ENCODE data around the gene PLCB4. TPM values are rescaled to one million over a fixed set of nuclear protein-coding genes. Genes with fewer than 3 reads are reported as not detected.

PLCB4 gene
- total RNA-seq, result not detected in 2 replicates

DNA sequence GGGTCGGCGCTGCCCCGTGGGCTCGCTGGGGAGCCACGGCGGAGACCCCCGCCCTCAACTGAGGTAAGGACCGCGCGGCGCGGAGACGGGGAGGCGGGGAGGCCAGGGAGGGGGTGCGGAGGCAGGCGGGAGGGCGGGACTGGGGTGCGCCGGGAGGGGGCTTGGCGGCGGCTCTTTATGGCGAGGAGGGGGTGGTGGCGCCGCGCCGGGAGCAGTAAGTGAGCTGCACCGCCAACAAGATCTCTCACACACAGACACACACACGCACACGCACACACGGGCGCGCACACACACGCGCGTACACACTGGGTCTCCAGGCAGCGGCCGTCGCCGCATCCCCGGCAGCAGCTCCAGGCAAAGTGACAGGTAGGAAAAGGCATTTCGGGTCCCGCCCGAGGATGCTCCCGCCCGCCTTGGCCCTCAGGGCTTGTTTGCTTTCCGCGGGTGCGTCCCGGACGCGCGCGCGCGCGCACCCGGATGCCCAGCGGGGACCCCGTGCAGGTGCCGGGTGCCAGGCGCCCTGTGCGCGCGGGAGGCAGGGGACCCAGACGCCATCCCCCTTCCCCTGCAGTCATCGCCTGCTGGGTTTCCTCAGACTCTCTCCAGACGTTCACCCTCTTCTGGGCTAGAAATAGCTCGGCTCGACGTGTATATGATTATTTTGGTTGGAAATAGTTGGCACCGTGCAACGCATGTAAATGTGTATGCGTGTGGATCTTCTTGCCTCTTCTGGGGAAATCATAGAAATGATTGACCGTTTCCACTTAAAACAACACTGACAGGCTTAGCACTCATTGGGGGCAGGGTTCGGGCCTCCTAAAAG is at the start of gene PLCB4:
PLCB4 (plus strand) TSS at position 247 of the 823 bp plus-strand sequence. CDS start 238,728 bp downstream, outside the sequence.
- no peak within 1 kb of the TSS for H3K27ac Mint-ChIP-seq
- no peaks in the 10 kb centered on the region for H3K4me1 Mint-ChIP-seq (ENCODE audit: low read depth)
- no peak for DNase-seq (ENCODE audit: low spot score)
- peaks cover 12% of the 10 kb centered on the region for H3K27me3 Mint-ChIP-seq (ENCODE audit: low read depth)
- no peaks in the 10 kb centered on the region for H3K36me3 Mint-ChIP-seq (ENCODE audit: low read depth)
- no peak within 1 kb of the TSS for H3K4me3 Mint-ChIP-seq (ENCODE audit: low read depth)
- intact Hi-C loops (cut with micrococcal nuclease), result no loop called here
- no peaks in the 10 kb centered on the region for H3K9me3 Mint-ChIP-seq

DNA sequence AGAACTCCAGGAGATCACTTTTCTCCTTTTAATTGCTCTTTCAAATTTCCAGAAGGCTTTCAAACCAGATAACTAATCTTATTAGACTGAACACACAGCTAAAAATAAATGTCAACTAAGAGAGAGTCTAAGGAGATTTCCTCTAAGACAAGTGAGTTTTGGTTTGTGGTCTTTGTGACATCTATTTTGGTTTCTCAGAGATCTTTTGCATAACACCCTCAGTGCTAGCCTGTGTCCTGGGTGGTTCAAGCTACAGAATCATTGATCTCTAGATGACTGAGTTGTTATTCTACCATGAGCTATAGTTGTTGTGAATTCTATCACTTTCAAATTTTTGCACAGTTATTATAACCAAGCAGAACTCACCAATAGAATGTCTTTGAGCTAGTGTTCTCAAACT is 49.1 kb upstream of the PLCB4 start:
- Mint-ChIP-seq H3K27ac (no peak overlapping the region), H3K4me1 (ENCODE audit: low read depth) (no peaks in the 10 kb centered on the region), H3K9me3 (no peaks in the 10 kb centered on the region), H3K4me3 (ENCODE audit: low read depth) (no peak overlapping the region), H3K36me3 (ENCODE audit: low read depth) (no peaks in the 10 kb centered on the region), H3K27me3 (ENCODE audit: low read depth) (no peaks in the 10 kb centered on the region)
- intact Hi-C loops (cut with micrococcal nuclease), result no loop called here
- no peak for DNase-seq (ENCODE audit: low spot score)

DNA sequence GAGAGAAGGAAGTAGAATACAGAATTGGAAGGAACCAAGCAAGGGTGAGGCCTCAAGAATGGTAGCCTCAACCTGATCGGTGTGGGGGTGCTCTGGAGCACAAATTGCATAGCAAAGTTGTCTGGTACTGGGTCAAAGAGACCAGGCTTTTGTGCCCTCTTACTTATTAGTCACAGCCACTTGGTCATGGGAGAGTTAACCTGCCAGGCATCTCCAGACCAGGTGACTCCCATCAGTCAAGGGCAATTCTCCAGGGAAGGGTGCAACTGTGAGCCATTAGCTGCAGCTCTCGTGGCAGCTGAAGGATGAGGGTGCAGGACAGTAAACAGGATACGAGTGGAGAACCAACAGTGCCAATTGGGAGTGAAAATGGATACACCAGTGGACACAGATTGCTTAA is 47.7 kb upstream of the PLCB4 start:
- DNase-seq (ENCODE audit: low spot score), result no peak
- Mint-ChIP-seq H3K36me3 (ENCODE audit: low read depth) (no peaks in the 10 kb centered on the region), H3K4me1 (ENCODE audit: low read depth) (no peaks in the 10 kb centered on the region), H3K27me3 (ENCODE audit: low read depth) (no peaks in the 10 kb centered on the region), H3K4me3 (ENCODE audit: low read depth) (no peak overlapping the region), H3K27ac (no peak overlapping the region), H3K9me3 (peaks cover 4% of the 10 kb centered on the region)
- intact Hi-C loops (cut with micrococcal nuclease), result no loop called here

DNA sequence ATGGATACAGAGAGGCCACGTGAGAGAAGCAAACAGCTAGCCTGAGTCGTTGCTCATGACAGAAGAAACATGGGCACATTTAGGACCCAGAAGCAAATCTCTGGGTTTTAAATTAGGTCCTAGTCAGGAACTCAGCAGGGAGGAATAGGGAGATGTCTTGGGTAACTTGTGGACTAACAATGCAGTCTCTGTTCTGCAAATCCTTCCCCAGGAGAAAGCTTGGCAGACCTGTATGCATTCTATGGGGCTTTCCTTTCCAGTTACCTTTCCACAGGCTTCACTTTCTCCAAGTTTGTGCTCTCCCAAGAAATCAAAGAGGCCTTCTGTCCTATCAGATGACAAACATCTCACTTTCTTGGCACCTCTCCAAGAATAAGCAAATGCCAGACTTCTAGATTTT is 47.2 kb upstream of the PLCB4 start:
- Mint-ChIP-seq H3K4me3 (ENCODE audit: low read depth) (no peak overlapping the region), H3K27ac (no peak overlapping the region), H3K9me3 (peaks cover 4% of the 10 kb centered on the region), H3K36me3 (ENCODE audit: low read depth) (no peaks in the 10 kb centered on the region), H3K27me3 (ENCODE audit: low read depth) (no peaks in the 10 kb centered on the region), H3K4me1 (ENCODE audit: low read depth) (no peaks in the 10 kb centered on the region)
- no peak for DNase-seq (ENCODE audit: low spot score)
- intact Hi-C loops (cut with micrococcal nuclease), result no loop called here

DNA sequence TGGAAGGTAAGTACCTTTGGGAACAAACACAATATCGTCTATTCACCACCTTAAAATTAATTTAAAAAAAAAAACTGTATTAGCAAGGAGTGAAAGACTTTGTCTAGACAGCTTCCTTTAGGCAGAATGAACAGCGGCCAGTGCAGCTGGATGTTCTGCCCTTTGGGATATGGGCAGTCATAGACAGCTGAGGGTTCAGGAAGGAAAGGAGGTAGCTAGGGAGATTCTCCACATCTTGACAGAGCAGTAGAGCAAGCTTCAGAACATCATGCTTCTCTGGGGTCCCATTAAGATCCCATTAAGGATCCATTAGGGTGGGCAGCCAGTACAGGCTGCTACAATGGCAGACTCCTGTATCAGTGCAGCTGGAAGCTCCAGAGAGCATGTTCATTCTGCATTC is 46.5 kb upstream of the PLCB4 start:
- Mint-ChIP-seq H3K9me3 (peaks cover 4% of the 10 kb centered on the region), H3K4me3 (ENCODE audit: low read depth) (no peak overlapping the region), H3K27ac (no peak overlapping the region), H3K4me1 (ENCODE audit: low read depth) (no peaks in the 10 kb centered on the region), H3K27me3 (ENCODE audit: low read depth) (no peaks in the 10 kb centered on the region), H3K36me3 (ENCODE audit: low read depth) (no peaks in the 10 kb centered on the region)
- intact Hi-C loops (cut with micrococcal nuclease), result no loop called here
- DNase-seq (ENCODE audit: low spot score), result no peak

DNA sequence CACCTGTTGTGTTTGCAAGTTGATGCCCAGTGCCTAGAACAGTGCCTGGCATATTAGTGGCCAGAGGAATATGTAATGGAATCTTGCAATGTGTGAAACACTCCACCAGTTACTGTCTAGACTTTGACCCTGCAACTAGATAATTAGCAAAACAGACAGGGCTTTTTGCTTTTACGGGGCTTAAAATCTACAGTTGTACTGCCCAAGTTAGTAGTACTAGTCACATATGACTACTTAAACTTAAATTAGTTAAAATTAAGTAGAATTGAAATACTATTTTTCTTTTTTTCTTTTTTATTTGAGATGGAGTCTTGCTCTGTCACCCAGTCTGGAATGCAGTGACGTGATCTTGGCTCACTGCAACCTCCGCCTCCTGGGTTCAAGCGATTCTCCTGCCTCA is 44.3 kb upstream of the PLCB4 start:
- intact Hi-C loops (cut with micrococcal nuclease), result no loop called here
- Mint-ChIP-seq H3K9me3 (peaks cover 4% of the 10 kb centered on the region), H3K4me1 (ENCODE audit: low read depth) (no peaks in the 10 kb centered on the region), H3K36me3 (ENCODE audit: low read depth) (no peaks in the 10 kb centered on the region), H3K27me3 (ENCODE audit: low read depth) (no peaks in the 10 kb centered on the region), H3K27ac (no peak overlapping the region), H3K4me3 (ENCODE audit: low read depth) (no peak overlapping the region)
- no peak for DNase-seq (ENCODE audit: low spot score)

DNA sequence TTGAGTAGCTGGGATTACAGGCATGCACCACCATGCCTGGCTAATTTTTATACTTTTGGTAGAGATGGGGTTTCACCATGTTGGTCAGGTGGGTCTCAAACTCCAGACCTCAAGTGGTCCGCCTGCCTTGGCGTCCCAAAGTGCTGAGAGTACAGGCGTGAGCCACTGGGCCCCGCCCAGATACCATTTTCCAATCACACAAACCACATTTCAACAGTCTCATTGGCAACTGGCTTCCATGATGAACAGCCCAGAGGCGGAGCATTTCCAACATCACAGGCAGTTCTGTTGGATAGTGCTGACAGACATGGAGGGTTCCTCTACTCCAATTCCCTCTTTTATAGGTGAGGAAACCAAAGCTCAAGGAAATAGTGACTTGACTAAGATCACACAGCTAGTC is 43.9 kb upstream of the PLCB4 start:
- no peak overlapping the region for H3K4me3 Mint-ChIP-seq (ENCODE audit: low read depth)
- DNase-seq (ENCODE audit: low spot score), result no peak
- intact Hi-C loops (cut with micrococcal nuclease), result no loop called here
- H3K4me1 Mint-ChIP-seq (ENCODE audit: low read depth), result no peaks in the 10 kb centered on the region
- peaks cover 4% of the 10 kb centered on the region for H3K9me3 Mint-ChIP-seq
- no peaks in the 10 kb centered on the region for H3K27me3 Mint-ChIP-seq (ENCODE audit: low read depth)
- no peak overlapping the region for H3K27ac Mint-ChIP-seq
- H3K36me3 Mint-ChIP-seq (ENCODE audit: low read depth), result no peaks in the 10 kb centered on the region

DNA sequence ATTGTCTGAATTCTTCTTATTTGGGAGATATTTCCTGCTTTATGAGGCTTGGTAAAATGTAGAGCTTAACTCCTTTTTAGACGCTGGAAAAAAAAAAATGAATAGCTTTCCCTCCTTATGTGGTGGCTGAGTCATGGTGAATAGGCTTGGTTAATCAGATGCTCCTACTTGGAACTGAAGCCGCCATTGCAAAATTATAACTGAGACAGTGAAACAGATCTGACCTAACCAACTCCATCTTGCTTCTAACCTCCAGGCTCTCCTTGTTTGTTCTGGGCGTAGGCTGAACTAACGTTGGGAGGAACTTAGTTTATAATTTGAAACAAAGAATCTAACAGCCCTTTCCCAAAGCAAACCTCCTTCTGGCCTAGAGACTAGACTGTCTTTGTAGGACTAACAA is 43.2 kb upstream of the PLCB4 start:
- H3K4me3 Mint-ChIP-seq (ENCODE audit: low read depth), result no peak overlapping the region
- peaks cover 7% of the 10 kb centered on the region for H3K9me3 Mint-ChIP-seq
- H3K36me3 Mint-ChIP-seq (ENCODE audit: low read depth), result no peaks in the 10 kb centered on the region
- H3K27me3 Mint-ChIP-seq (ENCODE audit: low read depth), result no peaks in the 10 kb centered on the region
- intact Hi-C loops (cut with micrococcal nuclease), result no loop called here
- H3K27ac Mint-ChIP-seq, result no peak overlapping the region
- H3K4me1 Mint-ChIP-seq (ENCODE audit: low read depth), result no peaks in the 10 kb centered on the region
- DNase-seq (ENCODE audit: low spot score), result no peak

DNA sequence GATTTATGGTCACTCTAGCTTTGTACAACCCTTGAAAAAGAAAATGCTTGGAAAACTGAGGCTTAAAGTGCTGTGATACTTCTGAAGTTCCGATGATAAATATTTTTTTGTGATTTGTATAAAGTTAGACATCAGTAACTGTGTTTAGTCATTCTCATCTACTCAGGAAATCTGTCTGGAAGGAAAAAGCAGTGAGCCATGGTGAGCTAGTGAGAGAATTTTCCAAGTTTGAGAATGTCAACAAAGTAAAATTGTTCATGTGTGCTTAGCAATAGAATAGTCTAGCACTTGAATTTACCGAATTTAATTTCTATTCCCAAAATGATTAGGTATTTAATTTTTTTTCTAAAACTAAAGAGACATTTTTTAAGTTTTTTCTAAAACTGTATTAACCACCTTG is 41.3 kb upstream of the PLCB4 start:
- Mint-ChIP-seq H3K27me3 (ENCODE audit: low read depth) (no peaks in the 10 kb centered on the region), H3K4me3 (ENCODE audit: low read depth) (no peak overlapping the region), H3K9me3 (peaks cover 17% of the 10 kb centered on the region), H3K4me1 (ENCODE audit: low read depth) (no peaks in the 10 kb centered on the region), H3K27ac (no peak overlapping the region), H3K36me3 (ENCODE audit: low read depth) (no peaks in the 10 kb centered on the region)
- DNase-seq (ENCODE audit: low spot score), result no peak
- intact Hi-C loops (cut with micrococcal nuclease), result no loop called here

DNA sequence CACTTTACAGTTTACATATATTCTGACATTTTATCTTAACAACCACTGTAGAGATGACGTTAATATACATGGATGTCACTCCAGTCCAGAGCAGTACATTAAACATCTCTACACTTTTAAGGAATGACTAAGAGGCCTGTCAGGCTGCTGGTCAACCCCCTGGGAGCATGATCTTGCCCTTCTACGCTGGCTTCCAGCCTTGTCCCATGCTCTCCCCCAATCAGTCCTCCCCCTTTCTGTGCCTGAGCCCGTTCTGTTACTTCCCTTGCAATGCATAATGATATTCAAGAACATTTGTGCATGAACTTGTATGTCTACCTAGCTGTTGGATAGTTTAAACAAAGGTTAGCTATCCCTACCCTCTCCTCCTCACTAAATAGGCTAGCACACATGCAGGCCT is 40.5 kb upstream of the PLCB4 start:
- intact Hi-C loops (cut with micrococcal nuclease), result no loop called here
- Mint-ChIP-seq H3K4me3 (ENCODE audit: low read depth) (no peak overlapping the region), H3K36me3 (ENCODE audit: low read depth) (no peaks in the 10 kb centered on the region), H3K9me3 (peaks cover 21% of the 10 kb centered on the region), H3K27ac (no peak overlapping the region), H3K27me3 (ENCODE audit: low read depth) (no peaks in the 10 kb centered on the region), H3K4me1 (ENCODE audit: low read depth) (no peaks in the 10 kb centered on the region)
- DNase-seq (ENCODE audit: low spot score), result no peak

DNA sequence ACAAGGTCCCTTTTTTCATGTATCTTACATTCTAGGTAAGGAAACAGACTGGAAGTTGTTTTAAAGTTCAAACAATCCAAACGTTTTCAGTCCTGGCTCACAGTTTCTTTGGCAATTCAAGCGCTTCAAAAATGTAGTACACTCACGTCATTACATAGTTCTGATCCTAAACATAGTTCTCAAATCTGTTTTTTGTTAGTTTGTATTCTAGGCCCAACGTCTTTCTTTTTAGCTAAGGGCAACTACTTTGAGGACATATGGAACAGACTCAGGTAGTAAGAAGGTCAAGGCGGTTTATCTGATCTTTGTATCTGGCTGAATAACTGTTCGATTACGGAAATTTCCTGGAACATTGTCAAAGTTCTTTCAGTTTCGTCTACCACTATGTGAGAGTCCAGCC is 36.9 kb upstream of the PLCB4 start:
- Mint-ChIP-seq H3K4me1 (ENCODE audit: low read depth) (no peaks in the 10 kb centered on the region), H3K4me3 (ENCODE audit: low read depth) (no peak overlapping the region), H3K9me3 (peaks cover 24% of the 10 kb centered on the region), H3K27me3 (ENCODE audit: low read depth) (no peaks in the 10 kb centered on the region), H3K27ac (no peak overlapping the region), H3K36me3 (ENCODE audit: low read depth) (no peaks in the 10 kb centered on the region)
- intact Hi-C loops (cut with micrococcal nuclease), result no loop called here
- DNase-seq (ENCODE audit: low spot score), result no peak

DNA sequence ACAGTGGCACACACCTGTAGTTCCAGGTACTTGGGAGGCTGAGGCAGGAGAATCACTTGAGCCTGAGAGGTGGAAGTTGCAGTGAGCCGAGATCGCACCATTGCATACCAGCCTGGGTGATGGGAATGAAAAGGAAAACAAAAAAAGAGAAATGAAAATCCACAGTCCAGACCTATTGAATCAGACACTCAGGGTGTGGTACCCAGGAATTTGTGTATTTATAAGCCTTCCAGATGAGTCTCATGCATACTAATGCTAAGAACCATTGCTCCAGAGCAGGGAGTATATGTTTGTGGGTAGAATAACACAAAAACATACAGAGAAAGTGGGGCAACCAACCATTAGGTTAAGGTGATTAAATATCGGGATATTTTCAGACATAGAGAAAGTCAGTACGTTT is 36.1 kb upstream of the PLCB4 start:
- Mint-ChIP-seq H3K4me3 (ENCODE audit: low read depth) (no peak overlapping the region), H3K27me3 (ENCODE audit: low read depth) (no peaks in the 10 kb centered on the region), H3K9me3 (peaks cover 28% of the 10 kb centered on the region), H3K4me1 (ENCODE audit: low read depth) (no peaks in the 10 kb centered on the region), H3K27ac (no peak overlapping the region), H3K36me3 (ENCODE audit: low read depth) (no peaks in the 10 kb centered on the region)
- DNase-seq (ENCODE audit: low spot score), result no peak
- intact Hi-C loops (cut with micrococcal nuclease), result no loop called here

DNA sequence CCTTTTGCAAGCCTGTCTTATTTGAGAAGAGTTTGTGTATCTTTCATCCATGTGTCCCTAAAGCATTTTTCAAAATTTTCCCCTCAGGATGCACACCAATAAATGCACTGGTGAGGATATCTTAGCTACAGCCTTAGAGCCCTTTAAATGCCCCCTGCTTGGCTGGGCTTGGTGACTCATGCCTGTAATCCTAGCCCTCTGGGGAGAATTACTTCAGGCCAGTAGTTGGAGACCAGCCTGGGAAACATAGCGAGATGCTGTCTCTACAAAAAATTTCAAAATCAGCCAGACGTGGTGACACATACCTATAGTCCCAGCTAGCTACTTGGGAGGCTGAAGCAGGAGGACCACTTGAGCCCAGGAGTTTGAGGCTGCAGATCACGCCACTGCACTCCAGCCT is 33.8 kb upstream of the PLCB4 start:
- no peak overlapping the region for H3K27ac Mint-ChIP-seq
- H3K4me1 Mint-ChIP-seq (ENCODE audit: low read depth), result no peaks in the 10 kb centered on the region
- no peak overlapping the region for H3K4me3 Mint-ChIP-seq (ENCODE audit: low read depth)
- H3K27me3 Mint-ChIP-seq (ENCODE audit: low read depth), result no peaks in the 10 kb centered on the region
- intact Hi-C loops (cut with micrococcal nuclease), result no loop called here
- no peak for DNase-seq (ENCODE audit: low spot score)
- peaks cover 28% of the 10 kb centered on the region for H3K9me3 Mint-ChIP-seq
- H3K36me3 Mint-ChIP-seq (ENCODE audit: low read depth), result no peaks in the 10 kb centered on the region

DNA sequence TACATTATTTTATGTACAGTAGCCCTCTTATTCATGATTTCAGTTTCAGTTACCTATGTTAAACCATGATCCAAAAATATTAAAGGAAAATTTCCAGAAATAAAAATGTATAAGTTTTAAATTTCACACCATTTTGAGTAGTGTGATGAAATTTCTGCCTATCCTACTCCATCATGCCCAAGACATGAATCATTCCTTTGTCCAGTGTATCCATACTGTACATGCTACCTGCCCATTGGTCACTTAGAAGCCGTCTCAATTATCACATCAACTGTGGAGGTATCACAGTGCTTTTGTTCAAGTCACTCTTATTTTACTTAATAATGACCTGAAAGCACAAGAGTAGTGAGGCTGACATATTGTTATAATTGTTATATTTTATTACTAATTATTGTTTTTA is 32.3 kb upstream of the PLCB4 start:
- no peaks in the 10 kb centered on the region for H3K36me3 Mint-ChIP-seq (ENCODE audit: low read depth)

More for the DNA sequence above, 32.3 kb upstream of the PLCB4 start:
- Mint-ChIP-seq H3K4me3 (ENCODE audit: low read depth) (no peak overlapping the region), H3K27ac (no peak overlapping the region), H3K9me3 (peaks cover 24% of the 10 kb centered on the region), H3K27me3 (ENCODE audit: low read depth) (no peaks in the 10 kb centered on the region), H3K4me1 (ENCODE audit: low read depth) (no peaks in the 10 kb centered on the region)
- intact Hi-C loops (cut with micrococcal nuclease), result no loop called here
- DNase-seq (ENCODE audit: low spot score), result no peak

All from activated T-helper 2 cell treated with anti-CD3 and anti-CD28 coated beads, Interferon-gamma antibody, Interleukin-2, Interleukin-4, amounts not matched to agents 10 μg/mL and 5 μg/mL and 100 μg/mL, durations not matched to agents 14 hours and 24 hours and 36 hours (primary cell).